HG03575 (cell line): ENCODE measurements around the gene RNF223.
"Not testable (repeated sequence)": the region's sequence is repeated elsewhere in the genome, so short reads cannot be mapped to it uniquely, and the experiment has no call there.

Experiments used
- ATAC-seq: cut with Tn5 transposase; IDR thresholded peaks from one replicate; pipeline ENCODE4 v1.9.1; 2021; ENCODE audit not compliant: unreplicated experiment, insufficient number of reproducible peaks, low FRiP score; ENCODE audit errors: extremely low read depth

Gene RNF223

GRCh38 chr1:1111516-1112236 lies 37.6 kb upstream of the RNF223 start:
- no peak for ATAC-seq

- ATAC-seq, result no peak
Observed at GRCh38 chr1:1110561-1110971, 36.5 kb upstream of the RNF223 start.

- ATAC-seq, result no peak
Observed at GRCh38 chr1:1109743-1110142, 35.6 kb upstream of the RNF223 start.

- ATAC-seq, result no peak
Observed at GRCh38 chr1:1106510-1107221, 32.6 kb upstream of the RNF223 start.

GRCh38 chr1:1104152-1104551 lies 30.0 kb upstream of the RNF223 start:
- ATAC-seq, result not testable (repeated sequence)

GRCh38 chr1:1101503-1101902 lies 27.4 kb upstream of the RNF223 start:
- no peak for ATAC-seq

- no peak for ATAC-seq
Observed at GRCh38 chr1:1100296-1100695, 26.2 kb upstream of the RNF223 start.

GRCh38 chr1:1099506-1100183 lies 25.5 kb upstream of the RNF223 start:
- ATAC-seq, result no peak

GRCh38 chr1:1098681-1099421 lies 24.7 kb upstream of the RNF223 start:
- no peak for ATAC-seq

- not testable (repeated sequence) for ATAC-seq
Observed at GRCh38 chr1:1096136-1096535, 22.0 kb upstream of the RNF223 start.

GRCh38 chr1:1094981-1095380 lies 20.9 kb upstream of the RNF223 start:
- no peak for ATAC-seq

- no peak for ATAC-seq
Observed at GRCh38 chr1:1093610-1093943, 19.5 kb upstream of the RNF223 start.

GRCh38 chr1:1092894-1093609 lies 18.9 kb upstream of the RNF223 start:
- no peak for ATAC-seq

GRCh38 chr1:1092149-1092855 lies 18.2 kb upstream of the RNF223 start:
- ATAC-seq, result no peak

- ATAC-seq, result no peak
Observed at GRCh38 chr1:1091344-1092148, 17.4 kb upstream of the RNF223 start.

- no peak for ATAC-seq
Observed at GRCh38 chr1:1090424-1091343, 16.6 kb upstream of the RNF223 start.
